OCI-LY1 (cell line): Measurements from ENCODE around the gene VGLL3.

Experiments
- CTCF ChIP-seq: fragments of 200-600 bp; sonication (generic), shearing (Covaris generic); IDR thresholded peaks from 2 replicates; pipeline ENCODE4 v1.5.1; 2017; ENCODE audit warnings: mild to moderate bottlenecking, antibody characterized with exemption, low read length, moderate library complexity, mixed read lengths
- EZH2 ChIP-seq: fragments of 200-600 bp; sonication (generic), shearing (Covaris generic); IDR thresholded peaks from 2 replicates; pipeline ENCODE4 v1.8.0; 2017; ENCODE audit warnings: borderline replicate concordance, mixed run types, mild to moderate bottlenecking, antibody characterized with exemption, low read length, moderate library complexity, mixed read lengths

- TF ChIP-seq CTCF = no peak
- TF ChIP-seq EZH2 = no peak
These were observed 41.1 kb downstream of the VGLL3 start for GRCh38 chr3:86949850-86950249.
